Measurements from ENCODE around the gene CACNA1C. TPM values are rescaled to one million over a fixed set of nuclear protein-coding genes. Genes with fewer than 3 reads are reported as not detected.

CACNA1C gene
- total and polyA plus RNA-seq, 10 of the 15 experiments (the other 5 are each of a cell fraction or from before 2014, with no cell fraction given): under 0.01 to 0.15 (median 0.09) TPM; not detected in 5

- Histone ChIP-seq H4K20me1 (ENCODE audit: control insufficient read depth, insufficient read depth) (no peaks in the 10 kb centered on the region), H2AFZ (ENCODE audit: control insufficient read depth, low read depth, low read length) (no peak overlapping the region), H3K27me3 (replicated peaks in 1 of 2; ENCODE audit: control insufficient read depth in 2 of 2, insufficient read depth in 2 of 2, low read length in 1 of 2) (no peaks in the 10 kb centered on the region; a peak in 3 of 4 replicates), H3K27ac (ENCODE audit: control insufficient read depth, insufficient read depth) (no peak overlapping the region), H3K9ac (ENCODE audit: control insufficient read depth, insufficient read depth, low read length) (no peak overlapping the region), H3K4me2 (ENCODE audit: control insufficient read depth, insufficient read depth) (no peak overlapping the region), H3K79me2 (ENCODE audit: control insufficient read depth, insufficient read depth, low read length) (no peaks in the 10 kb centered on the region), H3K4me1 (ENCODE audit: control insufficient read depth, insufficient read depth, low read length) (no peaks in the 10 kb centered on the region), H3K36me3 (ENCODE audit: control insufficient read depth in 2 of 2, insufficient read depth in 2 of 2, low read length in 1 of 2) (no peaks in the 10 kb centered on the region), H3K9me3 (replicated peaks; ENCODE audit: control insufficient read depth, insufficient read depth, low read length) (no peaks in the 10 kb centered on the region), H3K4me3 (no peak overlapping the region)
- FAIRE-seq: no peak
- ChIA-PET CTCF (interaction anchor here (0.6 kb wide), 1 partner anchor 68 kb away, joined by 3 read pairs; no protein-coding TSS in a partner anchor), SMC1A (ENCODE audit: uncharacterized antibody, unreplicated experiment) (no interaction called here), RAD21 (ENCODE audit: unreplicated experiment) (no interaction called here), POLR2A (no interaction called here)
- intact Hi-C loops (cut with micrococcal nuclease; ENCODE audit: unreplicated experiment): no loop called here
- in situ Hi-C loops (cut with MboI): no loop called here
- DNase-seq (ENCODE audit: low read depth, low spot score): no peak
- no TSS peak for BruUV-seq (replicated peaks)
- no peak for ATAC-seq
- no peak for TF ChIP-seq PBX3 (IDR thresholded peaks at IDR 0.05; ENCODE audit: insufficient replicate concordance, low read depth, low read length)
- TF ChIP-seq FOS (IDR thresholded peaks at IDR 0.05; ENCODE audit: borderline replicate concordance, extremely low read depth, insufficient read length): no peak
- no peak for TF ChIP-seq ZNF592 (IDR thresholded peaks at IDR 0.05)
- no peak for TF ChIP-seq MXI1 (IDR thresholded peaks at IDR 0.05; ENCODE audit: low read depth, low read length)
- no peak for TF ChIP-seq ZNF207 (IDR thresholded peaks at IDR 0.05; ENCODE audit: borderline replicate concordance)
- no peak for TF ChIP-seq GATAD2B (conservative IDR thresholded peaks at IDR 0.05; ENCODE audit: low read depth)
- no peak for TF ChIP-seq CBFB (IDR thresholded peaks at IDR 0.05; ENCODE audit: low read depth)
- no peak for TF ChIP-seq IRF5 (IDR thresholded peaks at IDR 0.05; ENCODE audit: borderline replicate concordance)
- no peak for TF ChIP-seq SREBF1 (IDR thresholded peaks at IDR 0.05; ENCODE audit: low read length)
- TF ChIP-seq BCL11A (IDR thresholded peaks at IDR 0.05; ENCODE audit: low read depth, low read length): no peak
- no peak for TF ChIP-seq MEF2B (IDR thresholded peaks at IDR 0.05; ENCODE audit: partially characterized antibody, poor library complexity, severe bottlenecking)
- TF ChIP-seq ZBTB40 (IDR thresholded peaks at IDR 0.05; ENCODE audit: borderline replicate concordance): no peak
- TF ChIP-seq TAF1 (IDR thresholded peaks at IDR 0.05; ENCODE audit: borderline replicate concordance, low read depth, low read length): no peak
- no peak for TF ChIP-seq ESRRA (IDR thresholded peaks at IDR 0.05; ENCODE audit: low read length)
Measured at GRCh38 chr12:2080604-2081003, 27.8 kb downstream of the CACNA1C start.

All from GM12878 (cell line).